Tibial artery (tissue), 4 donors: ENCODE measurements around the gene C17orf107.
"Not testable (repeated sequence)": the region's sequence is repeated elsewhere in the genome, so short reads cannot be mapped to it uniquely, and the experiment has no call there.

Source experiments
- DNase-seq, 2 donors: peaks; one replicate each; pipeline ENCODE4 v3.0.0-alpha.2; 2019
- H3K27ac ChIP-seq, 2 donors: fragments of 200-600 bp; sonication (generic) in 1 of 2; 1 replicate in 1 of 2; 2 replicates in 1 of 2; pipeline ENCODE4 v1.5.1; 2018 to 2019; ENCODE audit warnings: mild to moderate bottlenecking in 1 of 2
- H3K27me3 ChIP-seq, 2 donors: fragments of 200-600 bp; sonication (generic) in 1 of 2; one replicate each; pipeline versions ENCODE4 v1.5.1 to v1.6.0; 2016 to 2019
- H3K36me3 ChIP-seq, 3 donors: fragments of 200-600 bp; sonication (generic) in 2 of 3; one replicate each; pipeline ENCODE4 v1.5.1; 2016 to 2019; ENCODE audit warnings: mild to moderate bottlenecking in 2 of 3
- H3K4me1 ChIP-seq, 4 donors: fragments of 200-600 bp; sonication (generic) in 2 of 4; 1 replicate in 3 of 4; 2 replicates in 1 of 4; pipeline ENCODE4 v1.5.1; 2016 to 2019
- H3K4me3 ChIP-seq, 2 donors: fragments of 200-600 bp; sonication (generic) in 1 of 2; 1 replicate in 1 of 2; 2 replicates in 1 of 2; pipeline ENCODE4 v1.5.1; 2018 to 2019; ENCODE audit warnings: mild to moderate bottlenecking in 2 of 2
- H3K9me3 ChIP-seq, 3 donors: fragments of 200-600 bp; sonication (generic) in 1 of 3; one replicate each; pipeline ENCODE4 v1.5.1; 2016 to 2019
- intact Hi-C: fragments of 100-400 bp; cut with DNase I; formaldehyde crosslinking; loops from one replicate; pipeline ENCODE4 v1.15.0; 2023; ENCODE audit warnings: low total_unique reads
- TF ChIP-seq, protein P1 (sequence below), 2 experiments: fragments of 200-600 bp in 1 of 2; fragments of 450-650 bp in 1 of 2; IDR thresholded peaks; one replicate each; pipeline ENCODE4 v1.5.1; 2017 to 2019; ENCODE audit warnings: antibody characterized with exemption in 2 of 2, mild to moderate bottlenecking in 1 of 2, moderate library complexity in 1 of 2

Gene C17orf107

DNA sequence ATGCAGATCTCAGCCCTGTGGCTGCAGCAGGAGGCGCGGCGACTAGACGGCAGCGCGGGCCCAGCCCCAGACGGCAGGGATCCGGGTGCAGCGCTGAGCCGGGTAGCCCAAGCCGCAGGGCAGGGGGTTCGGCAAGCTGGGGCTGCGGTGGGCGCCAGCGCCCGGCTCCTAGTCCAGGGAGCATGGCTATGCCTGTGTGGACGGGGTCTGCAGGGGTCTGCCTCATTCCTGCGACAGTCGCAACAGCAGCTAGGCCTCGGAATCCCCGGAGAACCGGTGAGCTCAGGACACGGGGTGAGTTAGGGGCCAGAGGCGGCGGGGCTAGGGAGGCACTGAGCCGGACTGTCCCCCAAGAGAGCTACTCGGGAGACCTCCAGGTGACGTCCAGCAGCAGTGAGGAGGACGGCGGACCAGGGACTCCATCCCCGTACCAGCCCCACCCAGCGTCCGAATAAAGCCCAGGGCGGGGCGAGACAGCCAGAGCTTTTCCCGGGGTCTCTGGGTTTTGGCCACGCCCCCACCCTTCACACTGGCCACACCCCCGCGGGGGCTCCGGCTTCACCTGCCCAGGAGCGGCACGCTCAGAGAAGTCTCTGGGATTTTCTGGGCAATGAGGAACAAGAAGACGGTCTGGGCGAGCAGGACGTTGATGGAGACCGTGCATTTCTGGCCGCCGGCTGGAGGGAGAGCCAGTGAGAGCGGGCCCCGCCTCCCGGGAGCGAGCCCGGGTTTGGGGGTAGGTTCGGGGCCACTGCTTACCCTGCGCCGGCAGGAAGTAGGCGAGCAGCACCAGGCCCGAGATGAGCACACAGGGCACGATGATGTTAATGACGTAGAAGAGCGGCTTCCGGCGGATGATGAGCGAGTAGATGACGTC, 1.1 kb downstream of the C17orf107 start:
- DNase-seq: no peak
- H3K4me1 ChIP-seq: peaks cover 0 to 45% (median 20%) of the 10 kb centered on the region in 4 donors
- intact Hi-C loops: no loop called here
- H3K9me3 ChIP-seq: no peaks in the 10 kb centered on the region
- peaks cover 0 to 41% of the 10 kb centered on the region in 2 donors for H3K27me3 ChIP-seq
- H3K27ac ChIP-seq: peak overlapping the region in 1 of 2 donors; percentile 33
- TF ChIP-seq, protein P1, sequence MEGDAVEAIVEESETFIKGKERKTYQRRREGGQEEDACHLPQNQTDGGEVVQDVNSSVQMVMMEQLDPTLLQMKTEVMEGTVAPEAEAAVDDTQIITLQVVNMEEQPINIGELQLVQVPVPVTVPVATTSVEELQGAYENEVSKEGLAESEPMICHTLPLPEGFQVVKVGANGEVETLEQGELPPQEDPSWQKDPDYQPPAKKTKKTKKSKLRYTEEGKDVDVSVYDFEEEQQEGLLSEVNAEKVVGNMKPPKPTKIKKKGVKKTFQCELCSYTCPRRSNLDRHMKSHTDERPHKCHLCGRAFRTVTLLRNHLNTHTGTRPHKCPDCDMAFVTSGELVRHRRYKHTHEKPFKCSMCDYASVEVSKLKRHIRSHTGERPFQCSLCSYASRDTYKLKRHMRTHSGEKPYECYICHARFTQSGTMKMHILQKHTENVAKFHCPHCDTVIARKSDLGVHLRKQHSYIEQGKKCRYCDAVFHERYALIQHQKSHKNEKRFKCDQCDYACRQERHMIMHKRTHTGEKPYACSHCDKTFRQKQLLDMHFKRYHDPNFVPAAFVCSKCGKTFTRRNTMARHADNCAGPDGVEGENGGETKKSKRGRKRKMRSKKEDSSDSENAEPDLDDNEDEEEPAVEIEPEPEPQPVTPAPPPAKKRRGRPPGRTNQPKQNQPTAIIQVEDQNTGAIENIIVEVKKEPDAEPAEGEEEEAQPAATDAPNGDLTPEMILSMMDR (IDR thresholded peaks at IDR 0.05): no peak
- peaks cover 14 to 23% (median 19%) of the 10 kb centered on the region in 3 donors for H3K36me3 ChIP-seq
- peak overlapping the region; percentile 49 to 59 for H3K4me3 ChIP-seq

DNA sequence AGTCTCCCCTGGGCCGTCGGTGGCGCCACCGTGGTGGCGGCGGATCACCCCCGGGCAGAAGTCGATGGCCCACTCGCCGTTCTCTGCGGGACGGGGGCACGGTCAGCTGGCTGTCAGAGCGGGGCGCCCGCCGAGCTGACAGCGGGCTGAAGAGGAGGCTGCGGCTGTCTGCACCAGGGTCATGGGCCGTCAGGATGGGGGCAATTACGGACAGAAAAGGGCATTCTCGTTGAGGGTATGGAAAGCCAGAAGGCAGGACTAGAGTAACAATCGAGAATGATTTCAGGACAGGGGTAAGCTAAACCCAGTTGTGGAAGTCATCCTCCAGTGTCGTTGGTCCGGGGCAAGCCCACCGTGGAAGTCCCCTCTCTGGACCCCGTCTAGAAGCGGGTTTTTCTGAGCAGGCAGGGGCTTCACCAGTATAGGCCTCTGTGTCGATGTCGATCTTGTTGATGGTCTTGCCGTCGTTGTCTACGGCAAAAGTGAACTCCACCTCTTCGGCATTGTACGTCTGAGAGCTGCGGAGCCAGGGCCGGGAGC, 1.8 kb downstream of the C17orf107 start:
- no peak for DNase-seq
- H3K27me3 ChIP-seq: peaks cover 0 to 41% of the 10 kb centered on the region in 2 donors
- H3K27ac ChIP-seq: no peak overlapping the region
- H3K4me1 ChIP-seq: peaks cover 0 to 45% (median 20%) of the 10 kb centered on the region in 4 donors
- peak overlapping the region in 1 of 2 donors; percentile 27 for H3K4me3 ChIP-seq
- H3K36me3 ChIP-seq: peaks cover 8 to 16% (median 11%) of the 10 kb centered on the region in 3 donors
- no peaks in the 10 kb centered on the region for H3K9me3 ChIP-seq
- TF ChIP-seq, protein P1 (IDR thresholded peaks at IDR 0.05): no peak
- intact Hi-C loops: no loop called here

DNA sequence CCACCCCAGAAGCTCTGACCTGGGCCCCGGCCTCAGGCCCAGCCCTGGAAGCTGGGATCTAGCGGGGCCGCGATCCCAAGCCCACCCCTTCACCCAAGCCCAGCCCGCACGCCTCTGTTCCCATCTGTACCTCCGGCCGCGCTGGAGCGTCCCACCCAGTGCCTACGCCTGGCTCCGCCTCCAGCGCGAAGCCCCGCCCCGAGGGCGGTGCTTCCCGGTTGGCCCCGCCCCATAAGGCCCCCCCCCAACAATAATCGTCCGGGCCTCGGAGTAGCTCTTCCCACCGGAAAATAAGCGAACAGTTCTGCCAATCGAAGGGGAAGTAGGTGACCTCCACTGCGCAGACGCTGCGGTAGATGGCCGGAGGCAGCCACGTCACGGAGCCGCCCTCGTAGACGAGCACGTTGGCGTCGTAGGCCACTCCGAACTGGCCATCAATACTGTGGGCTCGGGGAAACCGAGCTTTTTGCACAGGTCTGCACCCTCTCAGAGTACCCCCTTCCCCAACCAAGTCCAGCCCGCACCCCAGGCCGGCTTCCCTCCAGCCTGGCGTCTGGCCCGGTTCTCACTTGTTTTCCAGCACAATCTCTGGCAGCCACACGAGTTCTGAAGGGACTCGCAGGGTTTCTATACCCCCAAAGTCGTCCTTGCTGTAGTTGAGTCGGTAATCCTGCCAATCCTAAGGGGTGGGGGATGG, 2.5 kb downstream of the C17orf107 start:
- Histone ChIP-seq H3K4me3 (no peak overlapping the region), H3K27ac (no peak overlapping the region), H3K27me3 (peaks cover 0 to 41% of the 10 kb centered on the region in 2 donors), H3K36me3 (peaks cover 2 to 10% (median 5%) of the 10 kb centered on the region in 3 donors), H3K9me3 (no peaks in the 10 kb centered on the region), H3K4me1 (peaks cover 0 to 45% (median 20%) of the 10 kb centered on the region in 4 donors)
- intact Hi-C loops: no loop called here
- TF ChIP-seq, protein P1 (IDR thresholded peaks at IDR 0.05): no peak
- DNase-seq: no peak

DNA sequence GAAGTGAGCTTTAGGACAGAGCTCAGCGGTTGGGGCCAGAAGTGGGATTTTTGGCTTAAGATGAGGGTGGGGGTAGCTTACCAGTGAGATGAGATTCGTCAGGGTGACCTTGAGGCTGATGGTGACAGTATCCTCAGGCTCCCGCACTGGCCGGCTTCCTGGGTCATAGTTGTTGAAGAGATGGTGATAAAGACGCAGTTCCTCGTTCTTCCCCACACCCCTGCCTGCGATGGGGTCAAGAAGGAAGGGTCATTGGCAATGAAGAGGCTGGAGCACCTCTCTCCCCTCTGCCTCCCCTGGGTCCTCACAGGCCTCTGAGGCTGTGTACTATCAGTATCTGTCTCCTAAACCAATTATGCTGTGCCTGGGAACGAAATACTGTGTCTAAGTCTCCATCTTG, 3.2 kb downstream of the C17orf107 start:
- Histone ChIP-seq H3K27ac (no peak overlapping the region), H3K4me3 (no peak overlapping the region), H3K4me1 (peaks cover 0 to 45% (median 20%) of the 10 kb centered on the region in 4 donors), H3K36me3 (peaks cover 0 to 2% (median 0%) of the 10 kb centered on the region in 3 donors), H3K9me3 (no peaks in the 10 kb centered on the region), H3K27me3 (peaks cover 0 to 41% of the 10 kb centered on the region in 2 donors)
- intact Hi-C loops: no loop called here
- no peak for DNase-seq
- TF ChIP-seq, protein P1 (IDR thresholded peaks at IDR 0.05): no peak

DNA sequence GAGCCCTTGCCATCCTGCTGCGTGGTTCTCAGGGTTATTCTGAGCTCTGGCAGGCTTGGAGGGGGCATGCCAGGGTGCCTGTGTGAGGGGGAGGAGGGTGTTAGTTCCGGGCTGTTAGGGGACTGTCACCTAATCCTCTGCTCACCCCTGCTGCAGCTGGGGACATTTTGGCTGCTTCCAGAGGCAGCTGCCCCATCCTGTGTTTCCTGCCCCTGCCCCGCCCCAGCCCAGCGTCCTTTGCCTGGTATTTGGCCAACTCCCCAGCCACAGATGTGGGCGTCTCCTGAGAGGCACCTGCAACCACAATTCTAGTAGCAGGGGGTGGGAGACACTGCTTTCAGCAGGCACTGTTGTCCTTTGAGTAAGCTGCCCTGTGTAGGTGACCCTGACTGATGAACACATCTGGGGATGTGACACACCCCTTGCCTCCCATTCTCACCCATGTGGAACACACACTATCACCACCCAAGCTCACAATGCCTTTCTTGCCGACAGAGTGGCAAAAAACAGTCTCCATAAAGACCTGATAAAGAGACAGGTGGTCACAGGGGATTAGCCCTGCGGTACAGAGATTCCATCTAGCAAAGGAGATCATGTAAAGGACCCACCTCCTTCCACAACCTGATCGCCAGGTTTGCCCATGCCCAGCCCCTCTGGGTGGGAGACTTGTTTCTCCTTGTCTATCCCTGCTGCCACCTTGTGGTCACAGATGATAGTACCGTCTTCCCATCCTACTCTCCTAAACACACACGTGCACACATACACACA, 3.9 kb downstream of the C17orf107 start, which contains the start of gene CHRNE:
TSS of gene CHRNE (minus strand) at position 48 of the 768 bp plus-strand sequence. CDS start at position 13, 35 bp downstream.
- Histone ChIP-seq H3K27ac (no peak within 1 kb of the TSS), H3K36me3 (no peaks in the 10 kb centered on the region), H3K4me1 (peaks cover 0 to 47% (median 20%) of the 10 kb centered on the region in 4 donors), H3K9me3 (no peaks in the 10 kb centered on the region), H3K4me3 (no peak within 1 kb of the TSS), H3K27me3 (peaks cover 0 to 41% of the 10 kb centered on the region in 2 donors)
- intact Hi-C loops: no loop called here
- TF ChIP-seq, protein P1 (IDR thresholded peaks at IDR 0.05): peak; percentile 67 to 70
- DNase-seq: peak in 1 of 2 donors; percentile 85

DNA sequence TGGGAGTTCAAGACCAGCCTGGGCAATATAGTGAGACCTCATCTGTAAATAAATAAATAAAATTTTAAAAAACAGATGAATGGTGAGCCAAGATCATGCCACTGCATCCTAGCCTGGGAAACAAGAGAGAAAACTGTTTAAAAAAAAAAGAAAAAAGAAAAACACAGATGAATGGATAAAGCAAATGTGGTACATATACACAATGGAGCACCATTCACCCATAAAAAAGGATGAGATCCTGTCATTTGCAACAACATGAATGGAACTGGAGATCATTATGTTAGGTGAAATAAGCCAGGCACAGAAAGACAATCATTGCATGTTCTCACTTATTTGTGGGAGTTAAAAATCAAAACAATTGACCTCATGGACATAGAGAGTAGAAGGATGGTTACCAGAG, 7.3 kb downstream of the C17orf107 start:
- not testable (repeated sequence) for H3K36me3 ChIP-seq, H3K27ac ChIP-seq, H3K4me3 ChIP-seq, DNase-seq, H3K9me3 ChIP-seq, H3K27me3 ChIP-seq
- H3K4me1 ChIP-seq: peaks cover 0 to 31% (median 4%) of the 10 kb centered on the region in 4 donors
- intact Hi-C loops: loop anchor here (5.0 kb wide), 1 partner anchor 156 kb away; no protein-coding TSS in a partner anchor
